HepG2 (cell line): ENCODE measurements around the gene ZFPM1. TPM values are rescaled to one million over a fixed set of nuclear protein-coding genes. Genes with fewer than 3 reads are reported as not detected.

ENCODE experiments used
- ATAC-seq: fragments of 200-7000 bp; cut with Tn5 transposase; 3 replicates; pipeline ENCODE4 v1.9.1; 2020; ENCODE audit warnings: mild to moderate bottlenecking, moderate library complexity
- Bru-seq: library from RNA; stranded (reverse); fragments of 400-500 nt; gene quantifications from one replicate; lab custom pipeline; 2021; lab: Mats Ljungman, UMichigan
- BruChase-seq, 2 experiments: library from RNA; stranded (reverse); fragments of 400-500 nt; gene quantifications; one replicate each; lab custom pipeline; 2021; lab: Mats Ljungman, UMichigan
- BruUV-seq: library from RNA; stranded (reverse); fragments of 400-500 nt; replicated peaks from 2 replicates; lab custom pipeline; 2021; lab: Mats Ljungman, UMichigan
- CTCF ChIA-PET: fragments of 300-600 bp; formaldehyde crosslinking; extraction: SDS; loops from one replicate; lab custom pipeline; 2021; ENCODE audit warnings: low total read pairs, inconsistent platforms, low intra/inter-chr PET ratio; lab: Yijun Ruan, JAX
- POLR2A ChIA-PET: fragments of 350-600 bp; sonication (Branson Sonifier 250); formaldehyde crosslinking; loops from one replicate; lab custom pipeline; 2020; ENCODE audit warnings: antibody characterized with exemption, inconsistent platforms; lab: Yijun Ruan, JAX
- DNase-seq: peaks from one replicate; pipeline ENCODE4 v3.0.0-alpha.2; 2015; ENCODE audit warnings: low spot score
- FAIRE-seq: peaks from 3 replicates; lab custom pipeline; 2011; peaks lifted over from hg19 to GRCh38; lab: Jason Lieb, UNC
- H2AFZ ChIP-seq: one replicate; pipeline ENCODE4 v1.6.1; 2011; ENCODE audit warnings: low read length, inconsistent platforms
- H3K27ac ChIP-seq: fragments of 300-600 bp; 3 replicates; pipeline ENCODE4 v1.8.0; 2011; ENCODE audit warnings: mixed run types, mild to moderate bottlenecking, mixed read lengths, low read length, inconsistent platforms; ENCODE audit not compliant: insufficient read depth; ENCODE audit errors: extremely low read length
- H3K27me3 ChIP-seq, 2 experiments: fragments of 200-600 bp in 1 of 2; 2 replicates in 1 of 2; 3 replicates in 1 of 2; pipeline versions ENCODE4 v1.6.0 to v1.8.0; 2011; ENCODE audit warnings: low read length in 2 of 2, mild to moderate bottlenecking in 2 of 2, moderate library complexity in 2 of 2, inconsistent platforms in 1 of 2; ENCODE audit not compliant: insufficient read depth in 2 of 2, control insufficient read depth in 1 of 2
- H3K36me3 ChIP-seq, 2 experiments: fragments of 200-600 bp in 1 of 2; replicated peaks in 1 of 2; 2 replicates in 1 of 2; 3 replicates in 1 of 2; pipeline versions ENCODE4 v1.5.1 to v1.8.0; 2011; ENCODE audit warnings: low read length in 2 of 2, inconsistent platforms in 1 of 2; ENCODE audit not compliant: insufficient read depth in 2 of 2, control insufficient read depth in 1 of 2
- H3K4me1 ChIP-seq: 2 replicates; pipeline ENCODE4 v1.5.1; 2012; ENCODE audit warnings: low read length, inconsistent platforms; ENCODE audit not compliant: insufficient read depth
- H3K4me2 ChIP-seq: 2 replicates; pipeline ENCODE4 v1.6.0; 2011; ENCODE audit warnings: low read depth, low read length, inconsistent platforms
- H3K4me3 ChIP-seq, 3 experiments: fragments of 200-600 bp in 1 of 3; sonication (generic), shearing (Covaris generic) in 1 of 3; replicated peaks in 1 of 3; 2 replicates each; pipeline ENCODE4 v1.5.1; 2011 to 2016; ENCODE audit warnings: low read length in 3 of 3, inconsistent platforms in 2 of 3, low read depth in 2 of 3, mild to moderate bottlenecking in 2 of 3, control low read depth in 1 of 3, mixed read lengths in 1 of 3; ENCODE audit not compliant: insufficient read depth in 1 of 3
- H3K79me2 ChIP-seq: one replicate; pipeline ENCODE4 v1.6.1; 2011; ENCODE audit warnings: low read length, inconsistent platforms; ENCODE audit not compliant: insufficient read depth
- H3K9ac ChIP-seq: 2 replicates; pipeline ENCODE4 v1.6.0; 2011; ENCODE audit warnings: mild to moderate bottlenecking, low read depth, low read length, inconsistent platforms; ENCODE audit not compliant: insufficient read depth
- H3K9me3 ChIP-seq: 2 replicates; pipeline ENCODE4 v1.5.1; 2012; ENCODE audit warnings: mild to moderate bottlenecking, low read length
- H4K20me1 ChIP-seq: 2 replicates; pipeline ENCODE4 v1.6.0; 2011; ENCODE audit warnings: inconsistent platforms, mild to moderate bottlenecking, low read length, moderate library complexity; ENCODE audit not compliant: insufficient read depth
- GPN1 ChIP-seq: sonication (generic); formaldehyde crosslinking; IDR thresholded peaks from 2 replicates; pipeline ENCODE4 v1.5.1; 2020; ENCODE audit warnings: missing genetic modification reagents, borderline replicate concordance
- KLF15 ChIP-seq: sonication (generic); formaldehyde crosslinking; IDR thresholded peaks from 2 replicates; pipeline ENCODE4 v1.8.1; 2023; ENCODE audit warnings: borderline replicate concordance, mild to moderate bottlenecking, inconsistent platforms, missing genetic modification reagents, mixed read lengths
- MAZ ChIP-seq, 2 experiments: sonication (generic) in 1 of 2; formaldehyde crosslinking in 1 of 2; IDR thresholded peaks; 2 replicates each; pipeline versions ENCODE4 v1.5.0 to v1.6.1; 2012 to 2020; ENCODE audit warnings: low read depth in 2 of 2, mild to moderate bottlenecking in 2 of 2, borderline replicate concordance in 1 of 2, improper control_type of control experiment in 1 of 2, low read length in 1 of 2, missing genetic modification reagents in 1 of 2, moderate library complexity in 1 of 2
- MXD4 ChIP-seq: IDR thresholded peaks from 2 replicates; pipeline ENCODE4 v1.6.1; 2016; ENCODE audit warnings: mild to moderate bottlenecking, missing biosample characterization, missing genetic modification reagents
- NR3C1 ChIP-seq: sonication (generic); formaldehyde crosslinking; IDR thresholded peaks from 2 replicates; pipeline ENCODE4 v1.4.0; 2020; ENCODE audit warnings: missing genetic modification reagents
- PTBP1 ChIP-seq: fragments of 200-400 bp; formaldehyde crosslinking; IDR thresholded peaks from 2 replicates; pipeline ENCODE4 v1.6.1; 2018; ENCODE audit warnings: low read length, low read depth; ENCODE audit not compliant: poor library complexity, severe bottlenecking
- RAD21 ChIP-seq: fragments of 450-650 bp; formaldehyde crosslinking; IDR thresholded peaks from 2 replicates; pipeline ENCODE4 v1.5.0; 2020; ENCODE audit warnings: mild to moderate bottlenecking
- RBFOX2 ChIP-seq: fragments of 200-400 bp; formaldehyde crosslinking; IDR thresholded peaks from 2 replicates; pipeline ENCODE4 v1.6.1; 2017; ENCODE audit warnings: low read depth, mild to moderate bottlenecking, low read length
- SMAD9 ChIP-seq: sonication (generic); formaldehyde crosslinking; IDR thresholded peaks from 2 replicates; pipeline ENCODE4 v1.5.1; 2020; ENCODE audit warnings: mild to moderate bottlenecking, missing genetic modification reagents
- STAT5B ChIP-seq: sonication (generic); formaldehyde crosslinking; IDR thresholded peaks from 2 replicates; pipeline ENCODE4 v1.4.0; 2020; ENCODE audit warnings: missing genetic modification reagents
- YY1 ChIP-seq: IDR thresholded peaks from 2 replicates; pipeline ENCODE4 v1.6.1; 2011; ENCODE audit warnings: low read length, low read depth, moderate library complexity, mild to moderate bottlenecking; ENCODE audit not compliant: insufficient read depth, insufficient replicate concordance
- ZNF431 ChIP-seq: sonication (generic); formaldehyde crosslinking; IDR thresholded peaks from 2 replicates; pipeline ENCODE4 v1.9.0; 2022; ENCODE audit warnings: missing genetic modification reagents, low read depth, mild to moderate bottlenecking, borderline replicate concordance
- ZNF552 ChIP-seq: sonication (generic); formaldehyde crosslinking; IDR thresholded peaks from 2 replicates; pipeline ENCODE4 v1.9.0; 2022; ENCODE audit warnings: missing genetic modification reagents, mild to moderate bottlenecking, borderline replicate concordance
- WGBS: methylation state at CpG from one replicate; pipeline ENCODE4 v1.1.6; 2017; ENCODE audit warnings: low lambda C conversion rate; 5-methylcytosine and 5-hydroxymethylcytosine counted together
- in situ Hi-C: cut with HindIII; loops from 2 replicates; pipeline ENCODE4 v1.10.0; 2017; ENCODE audit warnings: low pct_unique_long_range_greater_than_20kb; ENCODE audit not compliant: extremely low pct_ligation_motif_present
- intact Hi-C: fragments of 100-400 bp; cut with micrococcal nuclease; formaldehyde crosslinking; loops from one replicate; pipeline ENCODE4 v1.10.0; 2022; ENCODE audit not compliant: unreplicated experiment
- long read RNA-seq, 2 experiments: library from RNA in 1 of 2; library from polyadenylated mRNA in 1 of 2; stranded (forward) in 1 of 2; unstranded in 1 of 2; transcript quantifications; one replicate each; pipeline ENCODE4 v2.0.0, GENCODE V29; 2019 to 2022
- polyA minus RNA-seq, 3 experiments: library from RNA; depleted of rRNA, polyadenylated mRNA; stranded (reverse); fragments of >200 nt; gene quantifications; 2 replicates each; pipeline ENCODE4 v1.2.3, GENCODE V29; 2011; ENCODE audit warnings: low replicate concordance in 1 of 3
- polyA plus RNA-seq, 8 experiments: library from polyadenylated mRNA; depleted of rRNA in 3 of 8; stranded (reverse) in 7 of 8; unstranded in 1 of 8; fragments of >200 nt; fragmentation: Illumina TruSeq in 4 of 8; extraction: Trizol in 4 of 8; gene quantifications; 2 replicates each; pipeline versions ENCODE4 v1.2.1 to v1.2.3, GENCODE V29; 2011 to 2016; ENCODE audit warnings: low read depth in 4 of 8, missing spikeins in 1 of 8, mixed read lengths in 1 of 8; ENCODE audit not compliant: insufficient read depth in 1 of 8
- total RNA-seq, 5 experiments: library from RNA; depleted of rRNA; stranded (reverse); fragments of >200 nt; fragmentation: Illumina TruSeq; extraction: Trizol; gene quantifications; 2 replicates each; pipeline ENCODE4 v1.2.3, GENCODE V29; 2016; ENCODE audit warnings: low read depth in 1 of 5
- TF ChIP-seq, protein P1 (sequence below): sonication (generic); formaldehyde crosslinking; IDR thresholded peaks from 2 replicates; pipeline ENCODE4 v1.4.0; 2020; ENCODE audit warnings: missing genetic modification reagents

Gene ZFPM1
- total RNA-seq (2016; rRNA removed; fragmentation: Illumina TruSeq; extraction: Trizol): 3.4 and 3.8 TPM in 2 replicates
- total RNA-seq (2016; cell fraction: cytosol; rRNA removed; fragmentation: Illumina TruSeq; extraction: Trizol; ENCODE audit: low read depth): 0.81 and 2.1 TPM in 2 replicates
- total RNA-seq (2016; cell fraction: insoluble cytoplasmic fraction; rRNA removed; fragmentation: Illumina TruSeq; extraction: Trizol): 3.4 and 3.9 TPM in 2 replicates
- total RNA-seq (2016; cell fraction: membrane; rRNA removed; fragmentation: Illumina TruSeq; extraction: Trizol): 3.4 and 4.3 TPM in 2 replicates
- total RNA-seq (2016; cell fraction: nucleus; rRNA removed; fragmentation: Illumina TruSeq; extraction: Trizol): 3.4 and 6.6 TPM in 2 replicates
- 1.3 and 1.7 TPM in 2 replicates for polyA plus RNA-seq (2011; rRNA removed)
- polyA plus RNA-seq (2011; cell fraction: cytosol; rRNA removed): 0.79 and 1.3 TPM in 2 replicates
- 7.1 and 7.6 TPM in 2 replicates for polyA plus RNA-seq (2011; cell fraction: nucleus; rRNA removed)
- 7.2 and 7.6 TPM in 2 replicates for polyA plus RNA-seq (2012)
- 1.2 TPM in 2 replicates for polyA plus RNA-seq (2016; cell fraction: cytosol; fragmentation: Illumina TruSeq; extraction: Trizol; ENCODE audit: low read depth)
- polyA plus RNA-seq (2016; cell fraction: insoluble cytoplasmic fraction; fragmentation: Illumina TruSeq; extraction: Trizol; ENCODE audit: low read depth): 3.7 and 8.7 TPM in 2 replicates
- polyA plus RNA-seq (2016; cell fraction: membrane; fragmentation: Illumina TruSeq; extraction: Trizol; ENCODE audit: low read depth): 2.7 and 4.8 TPM in 2 replicates
- polyA plus RNA-seq (2016; cell fraction: nucleus; fragmentation: Illumina TruSeq; extraction: Trizol; ENCODE audit: insufficient read depth, low read depth): 14.0 and 14.3 TPM in 2 replicates
- 0.98 and 4.2 TPM in 2 replicates for polyA minus RNA-seq (2011; rRNA and poly(A)+ RNA removed; ENCODE audit: low replicate concordance)
- 2.7 and 6.6 TPM in 2 replicates for polyA minus RNA-seq (2011; cell fraction: cytosol; rRNA and poly(A)+ RNA removed)
- polyA minus RNA-seq (2011; cell fraction: nucleus; rRNA and poly(A)+ RNA removed): 5.0 and 7.5 TPM in 2 replicates
- percentile 61 among the genes with signal in this experiment for Bru-seq, nascent RNA
- BruChase-seq, experiment 1, labeled RNA remaining after a 6-hour chase: percentile 71 among the genes with signal in this experiment
- BruChase-seq, experiment 2, labeled RNA remaining after a 2-hour chase: percentile 69 among the genes with signal in this experiment
- long read RNA-seq, experiment 1: 0 reads
- long read RNA-seq, experiment 2, full-length matches to known transcripts: 23 of 142 reads
- long read RNA-seq, experiment 2, partial matches to known transcripts: 90 of 142 reads
- long read RNA-seq, experiment 2, other reads (novel, unspliced or antisense): 29 of 142 reads

GRCh38 chr16:88453217-88453531 is at the start of gene ZFPM1:
TSS of gene ZFPM1 (plus strand) at chr16:88453280. CDS start at chr16:88453639, 359 bp downstream.
- Histone ChIP-seq H3K4me2 (peak within 1 kb of the TSS; percentile 100), H4K20me1 (peaks cover 24% of the 10 kb centered on the region), H2AFZ (no peak within 1 kb of the TSS), H3K27ac (peak within 1 kb of the TSS; percentile 61), H3K79me2 (peaks cover 42% of the 10 kb centered on the region), H3K4me1 (peaks cover 26% of the 10 kb centered on the region), H3K36me3 (0 out of 5 replicates have a peak, but pooled peaks cover 0 to under 1% of the 10 kb centered on the region in 2 experiments), H3K27me3 (peaks cover 8 to 40% of the 10 kb centered on the region in 2 experiments; a peak in 4 of 5 replicates), H3K9me3 (no peaks in the 10 kb centered on the region), H3K9ac (peak within 1 kb of the TSS; percentile 84), H3K4me3 (peak within 1 kb of the TSS; percentile 77 to 95 (median 93))
- in situ Hi-C loops: loop anchor here (10.0 kb wide), 1 partner anchor 52 kb away; no protein-coding TSS in a partner anchor
- no peak for FAIRE-seq
- POLR2A ChIA-PET: interaction anchor here (0.6 to 2.7 kb wide), 11 partner anchors 15 to 117 kb away, joined by 3 to 40 read pairs (median 10); partner anchors contain the start of gene ZC3H18
- DNase-seq: no peak
- peak; percentile 36 for ATAC-seq
- CTCF ChIA-PET: interaction anchor here (1.3 kb wide), 1 partner anchor 10 kb away, joined by 6 read pairs; no protein-coding TSS in a partner anchor
- no TSS peak for BruUV-seq
- WGBS: 0% methylated on average over 23 of the region's 57 CpGs
- intact Hi-C loops: no loop called here
- TF ChIP-seq MAZ (IDR thresholded peaks at IDR 0.05; ENCODE audit: borderline replicate concordance, low read depth, low read length) (peak; percentile 7; the same call in 1 of the 2 replicates), MAZ (CRISPR knock-in tag; IDR thresholded peaks at IDR 0.05; ENCODE audit: low read depth) (no peak), GPN1 (CRISPR knock-in tag) (no peak), KLF15 (CRISPR knock-in tag) (no peak), RBFOX2 (peak; percentile 55; the same call in 1 of the 2 replicates), PTBP1 (no peak), NR3C1 (CRISPR knock-in tag) (no peak), YY1 (peak; percentile 68), STAT5B (CRISPR knock-in tag) (no peak), SMAD9 (no peak), MXD4 (CRISPR knock-in tag) (no peak), ZNF552 (CRISPR knock-in tag) (no peak), RAD21 (CRISPR knock-in tag) (peak; percentile 19; the same call in 1 of the 2 replicates), ZNF431 (CRISPR knock-in tag) (0 out of 2 replicates have a peak, but pooled peaks have one; percentile 11)
- TF ChIP-seq, protein P1, sequence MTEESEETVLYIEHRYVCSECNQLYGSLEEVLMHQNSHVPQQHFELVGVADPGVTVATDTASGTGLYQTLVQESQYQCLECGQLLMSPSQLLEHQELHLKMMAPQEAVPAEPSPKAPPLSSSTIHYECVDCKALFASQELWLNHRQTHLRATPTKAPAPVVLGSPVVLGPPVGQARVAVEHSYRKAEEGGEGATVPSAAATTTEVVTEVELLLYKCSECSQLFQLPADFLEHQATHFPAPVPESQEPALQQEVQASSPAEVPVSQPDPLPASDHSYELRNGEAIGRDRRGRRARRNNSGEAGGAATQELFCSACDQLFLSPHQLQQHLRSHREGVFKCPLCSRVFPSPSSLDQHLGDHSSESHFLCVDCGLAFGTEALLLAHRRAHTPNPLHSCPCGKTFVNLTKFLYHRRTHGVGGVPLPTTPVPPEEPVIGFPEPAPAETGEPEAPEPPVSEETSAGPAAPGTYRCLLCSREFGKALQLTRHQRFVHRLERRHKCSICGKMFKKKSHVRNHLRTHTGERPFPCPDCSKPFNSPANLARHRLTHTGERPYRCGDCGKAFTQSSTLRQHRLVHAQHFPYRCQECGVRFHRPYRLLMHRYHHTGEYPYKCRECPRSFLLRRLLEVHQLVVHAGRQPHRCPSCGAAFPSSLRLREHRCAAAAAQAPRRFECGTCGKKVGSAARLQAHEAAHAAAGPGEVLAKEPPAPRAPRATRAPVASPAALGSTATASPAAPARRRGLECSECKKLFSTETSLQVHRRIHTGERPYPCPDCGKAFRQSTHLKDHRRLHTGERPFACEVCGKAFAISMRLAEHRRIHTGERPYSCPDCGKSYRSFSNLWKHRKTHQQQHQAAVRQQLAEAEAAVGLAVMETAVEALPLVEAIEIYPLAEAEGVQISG (CRISPR knock-in tag): peak; percentile 61; the same call in 1 of the 2 replicates
